Mucosa of descending colon (tissue), 3 donors: ENCODE results near the gene ACO2. TPM values are rescaled to one million over a fixed set of nuclear protein-coding genes. Genes with fewer than 3 reads are reported as not detected.
A peak's percentile ranks its signal among the peaks of the same experiment; 100 is the strongest.
"Not testable (repeated sequence)": the region's sequence is repeated elsewhere in the genome, so short reads cannot be mapped to it uniquely, and the experiment has no call there.

ENCODE experiments used
- ATAC-seq: fragments of 200-7000 bp; cut with Tn5 transposase; one replicate; pipeline ENCODE4 v1.9.1; 2020; ENCODE audit warnings: mild to moderate bottlenecking, moderate library complexity
- DNase-seq, 3 donors: peaks; one replicate each; pipeline ENCODE4 v3.0.0-alpha.2; 2020
- H3K36me3 ChIP-seq: fragments of 200-600 bp; one replicate; pipeline ENCODE4 v1.8.0; 2021; ENCODE audit warnings: low read depth, mild to moderate bottlenecking
- H3K4me1 ChIP-seq: fragments of 200-600 bp; one replicate; pipeline ENCODE4 v1.8.0; 2021; ENCODE audit warnings: low read depth, mild to moderate bottlenecking
- H3K4me3 ChIP-seq: fragments of 200-600 bp; one replicate; pipeline ENCODE4 v1.8.0; 2021; ENCODE audit warnings: mild to moderate bottlenecking
- H3K9me3 ChIP-seq: fragments of 200-600 bp; one replicate; pipeline ENCODE4 v1.8.0; 2021; ENCODE audit warnings: mild to moderate bottlenecking
- intact Hi-C, 2 donors: fragments of 100-400 bp; cut with DNase I in 1 of 2; cut with micrococcal nuclease in 1 of 2; formaldehyde crosslinking; loops; one replicate each; pipeline versions ENCODE4 v1.11.0 to v1.11.1; 2022; cut with DNase I, micrococcal nuclease
- total RNA-seq, 3 donors: library from RNA; stranded (reverse); fragmentation: NEBNext Ultra II Directional in 2 of 3; extraction: Animal tissue kit (Norgen Biotek cat#: 25700) in 2 of 3; gene quantifications; one replicate each; pipeline versions ENCODE4 v1.2.1 to v1.2.4, GENCODE V29; 2021 to 2023
- TF ChIP-seq, protein P1 (sequence below): fragments of 200-600 bp; IDR thresholded peaks from one replicate; pipeline ENCODE4 v1.8.0; 2022; ENCODE audit warnings: antibody characterized with exemption, mild to moderate bottlenecking
- donor health status: DM: no; HTN: no; CAD: no; lungs with moderate emphysema.
- donor health status: DM: no; HTN: no; CAD: no.
- donor health status: DM: no; HTN: yes; CAD: no.

Gene ACO2
- total RNA-seq, 3 donors from 2014 or later, result 187 to 295 (median 241) TPM

- intact Hi-C loops, result no loop called here
- DNase-seq (no peak), ATAC-seq (no peak)
- Histone ChIP-seq H3K4me1 (no peaks in the 10 kb centered on the region), H3K4me3 (no peak overlapping the region), H3K36me3 (peaks cover 5% of the 10 kb centered on the region), H3K9me3 (no peaks in the 10 kb centered on the region)
- TF ChIP-seq, protein P1, sequence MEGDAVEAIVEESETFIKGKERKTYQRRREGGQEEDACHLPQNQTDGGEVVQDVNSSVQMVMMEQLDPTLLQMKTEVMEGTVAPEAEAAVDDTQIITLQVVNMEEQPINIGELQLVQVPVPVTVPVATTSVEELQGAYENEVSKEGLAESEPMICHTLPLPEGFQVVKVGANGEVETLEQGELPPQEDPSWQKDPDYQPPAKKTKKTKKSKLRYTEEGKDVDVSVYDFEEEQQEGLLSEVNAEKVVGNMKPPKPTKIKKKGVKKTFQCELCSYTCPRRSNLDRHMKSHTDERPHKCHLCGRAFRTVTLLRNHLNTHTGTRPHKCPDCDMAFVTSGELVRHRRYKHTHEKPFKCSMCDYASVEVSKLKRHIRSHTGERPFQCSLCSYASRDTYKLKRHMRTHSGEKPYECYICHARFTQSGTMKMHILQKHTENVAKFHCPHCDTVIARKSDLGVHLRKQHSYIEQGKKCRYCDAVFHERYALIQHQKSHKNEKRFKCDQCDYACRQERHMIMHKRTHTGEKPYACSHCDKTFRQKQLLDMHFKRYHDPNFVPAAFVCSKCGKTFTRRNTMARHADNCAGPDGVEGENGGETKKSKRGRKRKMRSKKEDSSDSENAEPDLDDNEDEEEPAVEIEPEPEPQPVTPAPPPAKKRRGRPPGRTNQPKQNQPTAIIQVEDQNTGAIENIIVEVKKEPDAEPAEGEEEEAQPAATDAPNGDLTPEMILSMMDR, result no peak
These were observed 33.4 kb upstream of the ACO2 start for GRCh38 chr22:41435560-41435959.

- DNase-seq, result no peak
- Histone ChIP-seq H3K4me3 (no peak overlapping the region), H3K4me1 (no peaks in the 10 kb centered on the region), H3K9me3 (no peaks in the 10 kb centered on the region), H3K36me3 (peaks cover 5% of the 10 kb centered on the region)
- intact Hi-C loops, result no loop called here
- TF ChIP-seq, protein P1, result no peak
- no peak for ATAC-seq
These were observed 32.4 kb upstream of the ACO2 start for GRCh38 chr22:41436322-41437113.

DNA sequence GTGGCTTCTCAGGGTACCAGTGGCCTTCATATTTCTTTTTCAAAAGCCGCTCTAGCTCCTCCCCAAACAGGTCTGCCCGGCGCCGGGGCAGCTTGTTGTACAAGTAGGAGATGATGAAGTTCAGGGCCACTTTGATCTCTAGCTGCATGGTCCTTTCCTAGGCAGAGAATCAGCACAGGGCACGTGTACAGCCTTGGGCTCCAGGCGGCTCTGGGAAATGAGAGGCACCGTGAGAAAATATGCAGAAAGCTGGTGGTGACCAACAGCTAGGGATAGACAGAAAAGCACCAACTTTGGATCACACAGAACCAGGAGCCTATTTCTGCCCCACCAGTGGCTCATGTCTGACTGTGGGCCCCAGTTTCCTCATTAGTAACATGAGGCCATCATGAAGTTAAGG, 31.7 kb upstream of the ACO2 start:
- intact Hi-C loops, result no loop called here

DNA sequence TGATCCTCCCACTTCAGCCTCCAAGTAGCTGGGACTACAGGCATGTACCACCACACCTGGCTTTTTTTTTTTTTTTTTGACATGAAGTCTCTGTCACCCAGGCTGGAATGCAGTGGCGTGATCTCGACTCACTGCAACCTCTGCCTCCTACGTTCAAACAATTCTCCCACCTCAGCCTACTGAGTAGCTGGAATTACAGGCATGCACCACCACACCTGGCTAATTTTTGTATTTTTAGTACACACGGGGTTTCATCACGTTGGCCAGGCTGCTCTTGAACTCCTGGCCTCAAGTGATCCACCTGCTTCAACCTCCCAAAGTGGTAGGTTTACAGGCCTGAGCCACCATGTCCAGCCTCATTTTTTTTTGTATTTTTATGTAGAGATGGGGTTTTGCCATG, 28.4 kb upstream of the ACO2 start:
- ATAC-seq, H3K36me3 ChIP-seq, H3K9me3 ChIP-seq, intact Hi-C loops, DNase-seq, H3K4me3 ChIP-seq: not testable (repeated sequence)
- H3K4me1 ChIP-seq, result peaks cover 19% of the 10 kb centered on the region

More for the DNA sequence above, 31.7 kb upstream of the ACO2 start:
- no peaks in the 10 kb centered on the region for H3K9me3 ChIP-seq
- no peak for ATAC-seq
- H3K36me3 ChIP-seq, result peaks cover 5% of the 10 kb centered on the region
- H3K4me3 ChIP-seq, result no peak overlapping the region
- peaks cover 2% of the 10 kb centered on the region for H3K4me1 ChIP-seq
- DNase-seq, result no peak
- TF ChIP-seq, protein P1, result no peak

GRCh38 chr22:41442240-41442792, 26.6 kb upstream of the ACO2 start:
- no peak for ATAC-seq
- peaks cover 19% of the 10 kb centered on the region for H3K4me1 ChIP-seq
- no peak overlapping the region for H3K4me3 ChIP-seq
- no peaks in the 10 kb centered on the region for H3K9me3 ChIP-seq
- TF ChIP-seq, protein P1, result no peak
- no peaks in the 10 kb centered on the region for H3K36me3 ChIP-seq
- DNase-seq, result no peak
- intact Hi-C loops, result no loop called here

DNA sequence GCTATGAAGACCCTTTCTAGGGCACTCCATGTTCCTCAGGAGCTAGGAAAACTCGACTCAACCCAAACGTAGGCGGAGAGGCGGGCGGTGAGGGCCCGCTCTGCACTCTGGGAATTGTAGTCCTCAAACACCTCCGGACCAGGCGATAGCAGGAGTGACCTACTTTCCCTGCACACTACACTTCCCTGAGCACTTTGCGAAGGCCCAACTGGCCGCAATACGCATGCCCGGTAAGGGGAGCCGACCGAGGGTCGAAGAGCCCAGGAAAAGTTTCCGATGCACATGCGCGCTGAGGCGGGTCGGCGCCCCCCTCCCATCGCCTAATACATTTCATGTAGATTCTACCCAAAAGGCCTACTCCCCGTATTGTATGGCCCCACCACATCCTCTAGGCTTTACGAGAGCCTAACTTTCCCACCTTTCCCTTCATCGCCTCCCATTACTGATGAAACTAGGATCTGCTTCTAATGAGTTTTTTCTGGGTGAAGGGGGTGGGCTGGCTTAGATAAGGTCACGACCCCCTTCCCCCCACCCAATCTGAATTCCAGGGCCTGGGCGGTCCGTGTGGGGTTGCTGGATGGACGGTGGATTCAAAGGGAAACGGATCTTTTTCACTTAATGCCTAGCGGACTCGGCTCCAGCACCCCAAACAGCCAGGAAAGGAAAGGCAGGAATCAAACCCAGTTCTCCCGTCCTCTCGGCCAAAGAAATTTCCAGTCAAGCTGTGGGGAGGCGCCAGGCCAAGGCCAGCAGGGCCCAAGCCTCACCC, 24.4 kb upstream of the ACO2 start:
- H3K4me3 ChIP-seq, result peak overlapping the region; percentile 98
- DNase-seq (peak; percentile 90 to 93 (median 92)), ATAC-seq (peak; percentile 59)
- H3K9me3 ChIP-seq, result no peaks in the 10 kb centered on the region
- H3K36me3 ChIP-seq, result no peaks in the 10 kb centered on the region
- intact Hi-C loops, result no loop called here
- TF ChIP-seq, protein P1, result no peak
- peaks cover 19% of the 10 kb centered on the region for H3K4me1 ChIP-seq
